Measurements from ENCODE around the gene SMAD6. TPM values are rescaled to one million over a fixed set of nuclear protein-coding genes. Genes with fewer than 3 reads are reported as not detected.

Gene SMAD6
- total RNA-seq, 3 donors from 2014 or later (not counting 1 experiment from before 2014, with no cell fraction given): 0.07 to 0.38 (median 0.09) TPM

DNA sequence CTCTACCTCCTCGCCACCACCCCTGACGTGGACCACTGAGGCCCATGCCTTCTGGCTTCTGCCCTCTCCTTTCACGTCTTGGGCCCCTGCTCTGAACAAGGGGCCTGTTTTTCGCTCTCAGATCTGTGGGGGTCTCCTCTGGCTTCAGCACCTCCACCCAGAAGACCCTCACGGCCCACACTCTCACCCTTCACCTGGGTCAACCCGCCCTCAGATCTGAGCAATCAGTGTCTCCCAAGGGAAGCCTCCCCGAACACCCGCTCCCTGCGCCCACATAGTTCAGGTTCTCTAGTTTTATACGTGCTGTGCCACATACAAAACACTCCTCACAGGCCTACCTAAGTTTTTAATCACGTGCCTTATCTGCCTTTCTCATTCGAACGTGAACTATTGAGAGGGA lies 48.2 kb upstream of the SMAD6 start:
- H3K27ac ChIP-seq (ENCODE audit: low read length): no peak overlapping the region
- no peak overlapping the region for H3K27ac Mint-ChIP-seq

DNA sequence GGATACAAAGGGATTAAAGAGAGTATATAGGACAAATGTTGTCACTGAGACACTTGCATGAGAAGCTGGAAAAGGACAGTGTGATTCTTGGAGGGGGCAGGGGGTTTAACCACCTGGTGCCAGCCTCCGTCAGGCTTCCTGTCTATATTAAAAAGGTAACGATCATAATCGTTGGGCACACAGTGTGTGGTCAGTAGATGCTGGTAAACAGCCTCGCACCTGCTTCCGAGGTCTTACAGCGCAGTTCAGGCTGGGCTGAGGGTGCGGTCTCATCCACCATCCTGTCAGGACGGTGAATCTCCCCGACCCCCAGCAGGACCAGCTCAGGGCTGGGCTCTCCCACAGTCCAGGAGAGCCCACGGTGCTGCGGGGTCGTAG lies 47.7 kb upstream of the SMAD6 start:
- Histone ChIP-seq H3K4me3 (ENCODE audit: low read length) (no peak overlapping the region), H3K36me3 (ENCODE audit: control insufficient read depth, insufficient read depth, low read length) (no peaks in the 10 kb centered on the region), H3K27me3 (ENCODE audit: control insufficient read depth, insufficient read depth, low read length) (no peaks in the 10 kb centered on the region), H3K4me1 (ENCODE audit: control insufficient read depth, insufficient read depth, low read length) (peaks cover 16% of the 10 kb centered on the region), H3K27ac (ENCODE audit: low read length) (no peak overlapping the region), H3K9me3 (ENCODE audit: control insufficient read depth, insufficient read depth, low read length) (no peaks in the 10 kb centered on the region)
- no peak overlapping the region for H3K27ac Mint-ChIP-seq
- H3K36me3 Mint-ChIP-seq: no peaks in the 10 kb centered on the region
- H3K27me3 Mint-ChIP-seq (ENCODE audit: low read depth in 2 of 2): no peaks in the 10 kb centered on the region
- intact Hi-C loops (cut with micrococcal nuclease): no loop called here
- no peak overlapping the region for H3K4me3 Mint-ChIP-seq
- WGBS (ENCODE audit: insufficient coverage): 67% methylated on average over 12 of the region's 12 CpGs
- H3K9me3 Mint-ChIP-seq: no peaks in the 10 kb centered on the region
- H3K4me1 Mint-ChIP-seq: peaks cover 0 to 8% of the 10 kb centered on the region in 2 donors
- TF ChIP-seq, protein P1, sequence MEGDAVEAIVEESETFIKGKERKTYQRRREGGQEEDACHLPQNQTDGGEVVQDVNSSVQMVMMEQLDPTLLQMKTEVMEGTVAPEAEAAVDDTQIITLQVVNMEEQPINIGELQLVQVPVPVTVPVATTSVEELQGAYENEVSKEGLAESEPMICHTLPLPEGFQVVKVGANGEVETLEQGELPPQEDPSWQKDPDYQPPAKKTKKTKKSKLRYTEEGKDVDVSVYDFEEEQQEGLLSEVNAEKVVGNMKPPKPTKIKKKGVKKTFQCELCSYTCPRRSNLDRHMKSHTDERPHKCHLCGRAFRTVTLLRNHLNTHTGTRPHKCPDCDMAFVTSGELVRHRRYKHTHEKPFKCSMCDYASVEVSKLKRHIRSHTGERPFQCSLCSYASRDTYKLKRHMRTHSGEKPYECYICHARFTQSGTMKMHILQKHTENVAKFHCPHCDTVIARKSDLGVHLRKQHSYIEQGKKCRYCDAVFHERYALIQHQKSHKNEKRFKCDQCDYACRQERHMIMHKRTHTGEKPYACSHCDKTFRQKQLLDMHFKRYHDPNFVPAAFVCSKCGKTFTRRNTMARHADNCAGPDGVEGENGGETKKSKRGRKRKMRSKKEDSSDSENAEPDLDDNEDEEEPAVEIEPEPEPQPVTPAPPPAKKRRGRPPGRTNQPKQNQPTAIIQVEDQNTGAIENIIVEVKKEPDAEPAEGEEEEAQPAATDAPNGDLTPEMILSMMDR (IDR thresholded peaks at IDR 0.05): no peak
- no peak for DNase-seq
- peak; percentile 15 to 45 (median 24) for ATAC-seq

More for the DNA sequence above, 48.2 kb upstream of the SMAD6 start:
- Mint-ChIP-seq H3K4me3 (no peak overlapping the region), H3K4me1 (peaks cover 0 to 8% of the 10 kb centered on the region in 2 donors), H3K27me3 (ENCODE audit: low read depth in 2 of 2) (no peaks in the 10 kb centered on the region), H3K36me3 (no peaks in the 10 kb centered on the region), H3K9me3 (no peaks in the 10 kb centered on the region)
- peaks cover 16% of the 10 kb centered on the region for H3K4me1 ChIP-seq (ENCODE audit: control insufficient read depth, insufficient read depth, low read length)
- WGBS (ENCODE audit: insufficient coverage): 89% methylated on average over 13 of the region's 13 CpGs
- TF ChIP-seq, protein P1 (IDR thresholded peaks at IDR 0.05): no peak
- DNase-seq: no peak
- intact Hi-C loops (cut with micrococcal nuclease): no loop called here
- no peaks in the 10 kb centered on the region for H3K27me3 ChIP-seq (ENCODE audit: control insufficient read depth, insufficient read depth, low read length)
- no peaks in the 10 kb centered on the region for H3K36me3 ChIP-seq (ENCODE audit: control insufficient read depth, insufficient read depth, low read length)
- ATAC-seq: no peak
- no peaks in the 10 kb centered on the region for H3K9me3 ChIP-seq (ENCODE audit: control insufficient read depth, insufficient read depth, low read length)
- H3K4me3 ChIP-seq (ENCODE audit: low read length): no peak overlapping the region

DNA sequence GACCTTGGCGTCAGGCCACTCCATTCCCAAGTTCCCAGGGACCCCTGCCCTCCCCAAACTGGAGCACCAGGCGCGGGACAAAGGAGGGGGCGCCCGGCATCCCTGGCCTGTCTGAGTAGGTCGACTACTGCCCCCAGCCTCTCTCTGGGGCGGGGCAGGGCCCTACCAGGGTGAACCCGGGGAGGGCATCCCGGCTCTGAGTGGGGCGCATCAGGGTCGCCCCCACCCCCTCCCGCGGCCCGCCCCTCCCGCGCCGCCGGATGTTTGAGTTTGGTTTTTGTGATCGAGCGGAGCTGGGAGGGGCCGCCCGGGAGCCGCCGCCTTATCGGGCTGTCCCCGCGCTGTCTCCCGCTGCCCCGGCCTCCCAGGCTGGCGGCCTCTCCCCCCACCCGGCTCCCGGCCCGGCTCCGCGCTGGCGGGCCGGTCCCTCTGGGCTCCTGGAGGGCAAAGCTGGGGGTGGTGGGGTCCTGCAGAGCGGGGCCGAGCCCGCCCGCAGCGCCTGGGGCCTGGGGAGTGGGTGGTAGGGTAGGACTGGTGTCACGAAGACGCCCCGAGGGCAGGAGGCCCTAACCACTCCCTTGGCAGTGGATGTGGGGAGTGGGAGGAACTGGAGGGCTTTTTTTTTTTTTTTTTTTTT lies 47.2 kb upstream of the SMAD6 start:
- Histone ChIP-seq H3K4me3 (ENCODE audit: low read length) (no peak overlapping the region), H3K27me3 (ENCODE audit: control insufficient read depth, insufficient read depth, low read length) (no peaks in the 10 kb centered on the region), H3K27ac (ENCODE audit: low read length) (no peak overlapping the region), H3K4me1 (ENCODE audit: control insufficient read depth, insufficient read depth, low read length) (peaks cover 16% of the 10 kb centered on the region), H3K36me3 (ENCODE audit: control insufficient read depth, insufficient read depth, low read length) (no peaks in the 10 kb centered on the region), H3K9me3 (ENCODE audit: control insufficient read depth, insufficient read depth, low read length) (no peaks in the 10 kb centered on the region)
- Mint-ChIP-seq H3K9me3 (no peaks in the 10 kb centered on the region), H3K27ac (peak overlapping the region in 1 of 2 donors; percentile 15), H3K4me3 (peak overlapping the region; percentile 17), H3K36me3 (no peaks in the 10 kb centered on the region), H3K4me1 (peaks cover 0 to 8% of the 10 kb centered on the region in 2 donors), H3K27me3 (ENCODE audit: low read depth in 2 of 2) (no peaks in the 10 kb centered on the region)
- 54% methylated on average over 45 of the region's 45 CpGs for WGBS (ENCODE audit: insufficient coverage)
- peak; percentile 25 to 78 (median 58) for ATAC-seq
- TF ChIP-seq, protein P1 (IDR thresholded peaks at IDR 0.05): no peak
- DNase-seq: peak in 1 of 2 donors; percentile 38
- intact Hi-C loops (cut with micrococcal nuclease): no loop called here

DNA sequence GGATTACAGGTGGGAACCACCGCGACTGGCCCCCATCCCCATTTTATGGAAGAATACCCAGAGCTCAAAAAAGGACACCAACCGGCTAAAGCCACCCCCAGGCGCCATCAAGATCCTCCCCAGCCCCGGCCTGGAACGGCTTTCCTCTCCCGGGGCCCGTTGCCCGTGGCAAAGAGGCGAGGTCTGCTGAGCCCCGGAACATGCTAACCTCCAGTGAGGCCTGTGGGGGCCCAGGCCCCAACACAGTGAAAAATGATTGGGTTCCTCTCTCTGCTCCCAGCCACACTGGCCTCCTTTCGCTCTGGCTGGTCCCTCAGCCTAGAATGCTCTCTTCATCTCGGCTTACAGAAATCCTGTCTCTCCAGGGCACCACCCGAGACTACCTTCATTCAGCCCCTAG lies 46.5 kb upstream of the SMAD6 start:
- no peak overlapping the region for H3K27ac ChIP-seq (ENCODE audit: low read length)
- H3K27ac Mint-ChIP-seq: peak overlapping the region in 1 of 2 donors; percentile 15

More for the DNA sequence above, 46.5 kb upstream of the SMAD6 start:
- no peaks in the 10 kb centered on the region for H3K36me3 Mint-ChIP-seq
- Histone ChIP-seq H3K27me3 (ENCODE audit: control insufficient read depth, insufficient read depth, low read length) (no peaks in the 10 kb centered on the region), H3K4me1 (ENCODE audit: control insufficient read depth, insufficient read depth, low read length) (peaks cover 16% of the 10 kb centered on the region), H3K36me3 (ENCODE audit: control insufficient read depth, insufficient read depth, low read length) (no peaks in the 10 kb centered on the region), H3K9me3 (ENCODE audit: control insufficient read depth, insufficient read depth, low read length) (no peaks in the 10 kb centered on the region), H3K4me3 (ENCODE audit: low read length) (no peak overlapping the region)
- intact Hi-C loops (cut with micrococcal nuclease): no loop called here
- peaks cover 0 to 8% of the 10 kb centered on the region in 2 donors for H3K4me1 Mint-ChIP-seq
- DNase-seq: no peak
- ATAC-seq: no peak
- H3K27me3 Mint-ChIP-seq (ENCODE audit: low read depth in 2 of 2): no peaks in the 10 kb centered on the region
- peak overlapping the region; percentile 35 for H3K4me3 Mint-ChIP-seq
- H3K9me3 Mint-ChIP-seq: no peaks in the 10 kb centered on the region
- TF ChIP-seq, protein P1 (IDR thresholded peaks at IDR 0.05): no peak
- 93% methylated on average over 14 of the region's 14 CpGs for WGBS (ENCODE audit: insufficient coverage)

Data from natural killer cell (primary cell).